DMS53 treated with DMSO at 0.1 percent for 48 hours (cell line): ENCODE results near the gene MIX23.

ENCODE experiments used
- DNase-seq: peaks from one replicate; lab custom pipeline; 2025; ENCODE audit not compliant: unreplicated experiment; lab: John Stamatoyannopoulos, UW

MIX23 gene

DNA sequence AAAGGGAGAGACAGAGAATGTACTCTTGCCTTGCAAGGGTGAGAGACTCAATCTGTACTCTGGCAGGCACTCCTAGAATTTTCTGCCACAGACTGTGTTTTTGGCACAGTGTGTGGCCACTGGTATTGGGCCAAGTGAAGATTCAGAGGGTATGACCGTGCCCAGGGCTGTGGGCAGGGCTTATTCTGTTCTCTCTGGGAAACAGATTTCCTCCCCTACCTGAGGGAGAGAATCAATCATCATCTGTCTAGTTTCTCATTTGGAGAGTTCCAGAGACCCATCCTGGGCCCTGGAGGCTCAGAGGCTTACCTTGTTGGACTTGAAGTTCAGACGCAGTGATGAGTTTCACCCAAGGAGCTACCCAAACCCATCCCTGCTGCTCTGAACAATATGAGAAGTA is 29.8 kb downstream of the MIX23 start:
- DNase-seq, result no peak

DNA sequence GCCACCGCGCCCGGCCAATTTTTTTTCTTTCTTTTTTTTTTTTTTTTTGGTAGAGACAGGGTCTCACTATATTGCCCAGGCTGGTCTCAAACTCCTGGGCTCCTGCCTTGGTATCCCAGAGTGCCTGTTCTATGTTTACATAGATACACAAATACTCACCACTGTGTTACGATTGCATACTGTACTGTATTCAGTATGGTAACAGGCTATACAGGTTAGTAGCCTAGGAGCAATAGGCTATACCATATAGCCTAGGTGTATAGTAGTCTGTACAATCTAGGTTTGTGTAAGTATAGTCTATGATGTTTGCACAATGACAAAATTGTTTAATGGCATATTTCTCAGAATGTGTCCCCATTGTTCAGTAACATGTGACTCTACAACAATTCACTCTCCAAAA is 31.4 kb downstream of the MIX23 start:
- DNase-seq, result peak; percentile 8

- DNase-seq, result no peak
Measured at GRCh38 chr3:122350814-122351418, 32.1 kb downstream of the MIX23 start.

- no peak for DNase-seq
Measured at GRCh38 chr3:122349171-122349570, 33.9 kb downstream of the MIX23 start.

- DNase-seq, result no peak
Measured at GRCh38 chr3:122343654-122344053, 39.4 kb downstream of the MIX23 start.

DNA sequence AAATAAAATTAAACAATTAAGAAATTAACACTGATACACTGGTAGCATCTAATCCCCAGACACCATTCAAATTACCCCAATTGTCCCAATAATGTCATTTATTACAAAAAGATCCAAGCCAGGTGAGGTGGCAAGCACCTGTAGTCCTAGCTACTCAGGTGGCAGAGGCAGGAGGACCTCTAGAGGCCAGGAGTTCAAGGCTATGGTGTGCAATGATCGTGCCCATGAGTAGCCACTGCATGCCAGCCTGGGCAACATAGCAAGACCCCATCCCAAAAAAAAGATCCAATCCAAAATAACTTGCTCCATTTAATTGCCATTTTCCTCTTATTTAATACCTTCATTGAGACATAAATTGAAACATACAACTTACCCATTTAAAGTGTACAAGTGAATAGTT is 40.2 kb downstream of the MIX23 start:
- no peak for DNase-seq

DNA sequence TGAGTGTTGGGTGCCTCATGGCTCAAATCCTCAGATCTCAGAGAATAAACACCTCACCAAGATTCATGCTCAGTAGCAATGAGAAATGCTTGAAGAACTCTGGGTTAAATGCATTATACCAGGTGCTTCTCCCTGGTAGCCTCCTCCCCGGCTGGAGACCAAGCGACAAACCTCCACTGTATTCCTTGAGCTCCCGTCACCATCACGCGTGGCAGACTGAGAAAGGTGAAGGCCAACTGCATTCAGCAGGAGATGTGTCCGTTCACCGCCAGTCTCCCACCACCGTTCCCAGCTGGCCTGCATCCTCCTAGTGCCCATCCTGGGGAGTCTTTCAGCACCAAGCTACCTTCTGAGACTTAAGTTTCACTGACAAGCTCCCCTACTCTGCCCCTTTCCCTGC is 50.5 kb downstream of the MIX23 start:
- no peak for DNase-seq

DNA sequence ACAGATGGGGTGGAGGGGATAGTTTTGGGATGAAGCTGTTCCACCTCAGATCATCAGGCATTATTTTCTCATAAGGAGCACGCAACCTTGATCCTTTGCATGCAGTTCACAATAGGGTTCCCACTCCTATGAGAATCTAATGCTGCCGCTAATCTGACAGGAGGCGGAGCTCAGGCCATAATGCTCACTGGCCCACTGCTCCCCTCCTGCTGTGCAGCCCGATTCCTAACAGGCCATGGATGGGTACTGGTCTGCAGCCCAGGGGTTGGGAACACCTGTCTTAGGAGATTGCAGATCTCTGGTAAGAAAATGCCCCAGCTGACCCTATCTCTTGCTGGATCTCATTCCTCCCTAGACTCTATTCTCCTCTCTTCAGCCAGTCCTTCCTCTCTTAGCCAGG is 51.1 kb downstream of the MIX23 start:
- no peak for DNase-seq

GRCh38 chr3:122325769-122326168 is 57.3 kb downstream of the MIX23 start:
- no peak for DNase-seq

- no peak for DNase-seq
Measured at GRCh38 chr3:122324871-122325323, 58.1 kb downstream of the MIX23 start, which contains the start of gene CSTA. Gene CSTA (plus strand): TSS chr3:122325248. CDS start chr3:122325293, 45 bp downstream.

- DNase-seq, result peak; percentile 35
Measured at GRCh38 chr3:122322095-122323075, 60.6 kb downstream of the MIX23 start.

DNA sequence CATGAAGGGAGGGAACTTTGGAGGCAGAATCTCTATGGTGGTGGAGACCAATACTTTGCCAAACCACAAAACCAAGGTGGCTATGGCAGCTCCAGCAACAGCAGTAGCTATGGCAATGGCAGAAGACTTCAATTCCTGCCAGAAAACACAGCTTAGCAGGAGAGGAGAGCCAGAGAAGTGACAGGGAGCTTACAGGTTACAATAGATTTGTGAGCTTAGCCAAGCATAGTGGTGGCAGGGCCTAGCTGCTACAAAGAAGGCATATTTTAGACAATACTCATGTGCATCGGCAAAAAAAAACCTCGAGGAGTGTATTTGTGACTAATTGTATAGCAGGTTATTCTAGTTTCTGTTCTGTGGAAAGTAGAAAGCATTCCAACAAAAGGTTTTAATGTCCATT is 64.4 kb downstream of the MIX23 start:
- DNase-seq, result no peak

DNA sequence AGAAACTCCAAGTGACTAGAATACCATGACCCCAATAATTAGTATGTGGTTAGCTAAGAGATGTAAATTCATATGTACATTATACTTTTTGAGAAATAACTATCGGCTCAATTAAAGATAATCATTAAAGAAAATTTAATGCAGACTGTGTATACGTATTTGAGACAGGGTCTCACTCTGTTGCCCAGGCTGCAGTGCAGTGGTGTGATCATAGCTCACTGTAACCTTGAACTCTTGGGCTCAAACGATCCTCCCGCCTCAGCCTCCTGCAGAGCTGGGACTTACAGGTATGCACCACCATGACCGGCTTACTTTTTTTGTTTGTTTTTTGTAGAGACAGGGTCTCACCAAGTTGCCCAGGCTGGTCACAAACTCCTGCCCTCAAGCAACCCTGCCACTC is 66.7 kb downstream of the MIX23 start:
- DNase-seq, result no peak

DNA sequence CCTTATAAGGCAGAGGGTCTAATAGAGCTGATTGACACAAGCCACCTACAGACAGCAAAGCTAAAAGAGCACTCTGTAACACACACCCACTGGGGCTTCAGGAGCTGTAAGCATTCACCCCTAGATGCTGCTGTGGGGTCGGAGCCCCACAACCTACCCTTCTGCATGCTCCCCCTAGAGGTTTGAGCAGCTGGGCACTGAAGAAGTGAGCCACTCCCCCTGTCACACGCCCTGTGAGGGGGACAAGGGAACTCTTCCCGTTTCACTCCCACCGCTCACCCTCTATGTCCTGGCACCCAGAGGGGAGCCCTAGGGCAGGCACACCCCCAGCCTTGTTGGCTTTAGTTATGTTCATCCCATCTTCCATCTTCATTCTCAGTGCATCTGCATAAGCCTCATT is 67.4 kb downstream of the MIX23 start:
- DNase-seq, result no peak

DNA sequence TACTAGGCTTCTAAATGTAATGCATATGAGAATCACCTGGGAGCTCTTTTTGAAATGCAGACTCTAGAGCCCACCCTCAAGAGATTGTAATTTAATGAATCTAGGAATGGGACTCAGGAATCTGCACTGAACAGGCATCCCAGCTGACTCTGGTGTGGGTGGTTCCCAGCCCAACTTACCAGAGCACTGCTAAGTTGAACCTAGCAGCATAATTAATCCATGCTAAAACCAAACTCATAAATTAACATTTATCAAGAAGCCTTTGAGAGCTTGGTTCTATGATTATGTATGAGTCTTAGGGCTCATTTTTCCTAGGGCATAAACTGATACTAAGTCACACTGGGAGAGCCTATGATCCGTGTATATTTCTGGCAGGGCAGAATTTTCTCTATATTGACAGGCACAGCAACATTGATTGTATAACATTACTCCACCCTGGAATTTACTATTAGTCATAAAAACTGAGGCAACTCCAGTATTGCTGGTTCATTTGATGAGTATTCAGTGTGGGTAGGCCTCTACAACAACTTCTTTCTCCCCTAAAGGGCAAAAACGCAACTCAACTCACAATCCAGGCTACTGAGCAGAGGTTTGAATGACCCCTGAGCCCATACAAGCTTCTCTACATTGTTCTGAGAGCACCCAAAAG is 68.7 kb downstream of the MIX23 start:
- DNase-seq, result no peak

- DNase-seq, result no peak
Measured at GRCh38 chr3:122313281-122313680, 69.8 kb downstream of the MIX23 start.

GRCh38 chr3:122312826-122313225 is 70.2 kb downstream of the MIX23 start:
- no peak for DNase-seq

DNA sequence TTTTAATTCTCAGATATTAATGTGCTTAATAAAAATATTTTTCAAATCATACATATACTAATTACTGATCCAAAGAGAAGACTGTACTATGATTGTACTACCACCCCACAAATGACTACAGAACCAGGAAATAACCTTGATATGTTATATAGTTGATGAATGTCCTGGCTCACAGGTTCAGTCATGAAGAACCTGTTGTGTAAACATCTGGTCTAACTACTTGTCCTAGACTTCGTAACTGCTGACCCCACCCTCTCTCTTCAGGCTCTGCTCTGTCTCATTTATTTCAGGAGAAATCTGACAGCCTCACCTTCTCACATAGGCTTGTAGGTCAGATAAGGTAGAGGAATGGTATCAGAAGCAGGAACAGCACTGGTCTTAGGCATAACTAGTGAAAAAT is 72.7 kb downstream of the MIX23 start:
- peak; percentile 62 for DNase-seq
